Left colon (tissue), 2 donors: ENCODE results near the gene DACT2. TPM values are rescaled to one million over a fixed set of nuclear protein-coding genes. Genes with fewer than 3 reads are reported as not detected.

Experiments
- ATAC-seq: fragments of 200-7000 bp; cut with Tn5 transposase; one replicate; pipeline ENCODE4 v1.9.1; 2020; ENCODE audit warnings: mild to moderate bottlenecking, moderate library complexity
- DNase-seq, 2 donors: peaks; one replicate each; pipeline ENCODE4 v3.0.0-alpha.2; 2020
- intact Hi-C, 2 donors: fragments of 100-400 bp; cut with DNase I in 1 of 2; cut with micrococcal nuclease in 1 of 2; formaldehyde crosslinking; loops; one replicate each; pipeline versions ENCODE4 v1.11.2 to v1.14.0; 2022; cut with DNase I, micrococcal nuclease
- total RNA-seq, 2 donors: library from RNA; stranded (reverse); fragmentation: NEBNext Ultra II Directional; extraction: Animal tissue kit (Norgen Biotek cat#: 25700); gene quantifications; one replicate each; pipeline ENCODE4 v1.2.1, GENCODE V29; 2021
- donor health status: DM: no; HTN: no; CAD: no.
- donor health status: DM: yes; HTN: yes; CAD: no.

Gene DACT2
- total RNA-seq, 2 donors from 2014 or later, result 1.9 to 2.5 TPM

GRCh38 chr6:168355716-168356522 lies 36.3 kb upstream of the DACT2 start:
- ATAC-seq (peak; percentile 100), DNase-seq (peak; percentile 57 to 73)
- intact Hi-C loops, result loop anchor here in 1 of 2 donors (5.0 kb wide), 1 partner anchor 204 kb away; no protein-coding TSS in a partner anchor

- DNase-seq, result no peak
- ATAC-seq, result no peak
- intact Hi-C loops, result no loop called here
Measured at GRCh38 chr6:168354338-168354737, 34.8 kb upstream of the DACT2 start.

DNA sequence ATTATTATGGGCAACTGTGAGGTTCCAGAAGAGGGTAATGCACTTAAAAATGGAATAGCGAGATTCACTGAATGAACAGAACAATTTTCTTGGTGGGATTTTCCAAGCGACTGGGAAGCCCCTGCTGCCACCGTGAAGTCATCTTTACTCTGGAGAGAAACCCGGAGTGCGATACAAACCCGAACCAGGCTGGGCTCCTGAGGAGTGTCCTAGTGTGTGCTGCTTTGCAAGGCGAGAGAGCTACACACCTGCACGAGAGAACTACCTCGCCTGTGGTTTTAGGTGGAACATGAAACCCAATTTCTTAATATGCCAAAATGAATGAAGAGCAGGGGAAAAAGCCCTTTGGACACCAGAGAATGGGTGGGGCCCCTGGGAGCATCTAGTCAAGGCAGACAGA lies 33.5 kb upstream of the DACT2 start:
- ATAC-seq (no peak), DNase-seq (no peak)
- intact Hi-C loops, result no loop called here

GRCh38 chr6:168352096-168352495 lies 32.5 kb upstream of the DACT2 start:
- no peak for ATAC-seq
- DNase-seq, result no peak
- intact Hi-C loops, result no loop called here

DNA sequence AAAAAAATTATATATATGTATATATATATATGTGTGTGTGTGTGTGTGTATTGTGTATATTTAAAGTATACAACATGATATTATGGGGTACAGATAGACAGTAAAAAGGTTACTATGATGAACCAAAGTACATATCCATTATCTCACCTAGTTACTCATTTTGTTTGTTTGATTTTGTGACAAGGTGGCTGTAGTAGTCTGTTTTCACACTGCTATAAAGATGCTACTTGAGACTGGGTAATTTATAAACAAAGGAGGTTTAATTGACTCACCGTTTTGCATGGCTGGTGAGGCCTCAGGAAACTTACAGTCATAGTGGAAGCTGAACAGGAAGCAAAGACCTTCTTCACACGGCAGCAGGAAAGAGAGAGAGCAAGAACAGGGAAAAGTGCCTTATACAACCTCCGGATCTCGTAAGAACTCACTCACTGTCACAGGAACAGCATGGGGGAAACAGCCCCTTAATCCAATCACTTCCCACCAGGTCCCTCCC lies 30.2 kb upstream of the DACT2 start:
- intact Hi-C loops, result no loop called here
- ATAC-seq (no peak), DNase-seq (no peak)

DNA sequence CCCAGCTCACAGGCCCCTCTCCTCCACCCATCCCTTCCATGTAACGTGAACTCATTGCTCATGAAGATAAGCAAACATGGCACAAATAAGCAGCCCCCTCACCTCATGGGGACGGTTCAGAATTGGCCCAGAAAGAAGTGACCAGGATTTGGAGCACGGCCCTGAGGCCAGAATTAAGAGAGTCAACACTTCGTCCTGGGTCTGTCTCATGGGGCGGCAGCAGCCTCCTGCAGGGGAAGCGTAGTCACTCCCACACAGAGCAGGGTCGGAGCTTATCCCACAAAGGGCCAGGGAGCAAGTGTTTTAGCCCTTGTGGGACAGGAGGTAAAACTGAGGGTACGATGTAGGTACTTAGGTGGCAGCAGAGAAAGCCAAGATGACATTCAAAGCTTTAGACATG lies 28.6 kb upstream of the DACT2 start:
- DNase-seq, result no peak
- ATAC-seq, result no peak
- intact Hi-C loops, result no loop called here

- intact Hi-C loops, result no loop called here
- no peak for DNase-seq
- no peak for ATAC-seq
Measured at GRCh38 chr6:168347615-168348014, 28.0 kb upstream of the DACT2 start.

- intact Hi-C loops, result no loop called here
- DNase-seq (no peak), ATAC-seq (no peak)
Measured at GRCh38 chr6:168347053-168347452, 27.5 kb upstream of the DACT2 start.

- ATAC-seq (no peak), DNase-seq (no peak)
- intact Hi-C loops, result no loop called here
Measured at GRCh38 chr6:168345896-168346754, 26.5 kb upstream of the DACT2 start.

DNA sequence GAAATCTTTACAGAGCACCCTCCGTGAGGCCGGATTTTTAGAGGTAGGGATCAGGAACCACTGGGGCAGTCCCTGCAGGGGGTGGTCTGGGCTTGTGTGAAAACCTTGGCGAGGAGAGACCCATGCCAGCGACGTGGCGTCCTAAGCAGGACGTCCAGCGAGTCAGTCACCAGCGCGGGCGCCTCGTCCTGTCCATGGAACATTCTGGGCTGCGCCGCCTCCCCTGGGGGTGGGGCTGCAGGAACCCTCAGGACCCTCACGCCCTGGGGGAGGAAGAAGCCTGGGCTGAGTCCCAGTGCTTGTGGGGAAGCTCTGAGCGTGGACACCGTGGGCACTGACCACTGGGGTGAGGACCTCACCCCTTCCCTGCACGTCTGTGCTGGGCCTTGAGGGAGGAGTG lies 25.7 kb upstream of the DACT2 start:
- ATAC-seq (no peak), DNase-seq (no peak)
- intact Hi-C loops, result no loop called here

- ATAC-seq (no peak), DNase-seq (no peak)
- intact Hi-C loops, result no loop called here
Measured at GRCh38 chr6:168344338-168344737, 24.8 kb upstream of the DACT2 start.

- no peak for ATAC-seq
- intact Hi-C loops, result no loop called here
- DNase-seq, result no peak
Measured at GRCh38 chr6:168343239-168344150, 23.9 kb upstream of the DACT2 start.

DNA sequence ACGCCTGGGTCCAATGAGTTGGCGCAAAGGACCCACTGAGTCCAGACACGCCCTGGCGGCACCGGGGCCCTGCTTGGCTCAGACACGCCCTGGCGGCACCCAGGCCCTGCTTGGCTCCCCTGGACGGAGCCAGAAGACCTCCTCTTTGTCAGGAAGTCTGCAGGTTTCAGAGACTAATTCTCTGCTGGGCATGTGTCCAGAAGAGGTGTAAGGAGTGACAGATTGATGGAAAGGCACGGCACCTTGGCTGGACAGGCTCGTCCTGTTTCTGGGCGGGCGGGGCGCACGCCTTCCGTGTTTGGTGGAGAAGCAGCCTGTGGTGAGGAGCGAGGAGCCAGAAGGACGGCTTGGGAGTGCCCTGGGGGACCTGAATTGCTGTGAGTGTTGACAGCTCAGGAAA lies 23.1 kb upstream of the DACT2 start:
- DNase-seq, result peak; percentile 79 to 83

GRCh38 chr6:168341280-168341900 lies 21.8 kb upstream of the DACT2 start:
- DNase-seq, result no peak
- ATAC-seq, result no peak
- intact Hi-C loops, result no loop called here

More for the DNA sequence above, 23.1 kb upstream of the DACT2 start:
- intact Hi-C loops, result no loop called here
- ATAC-seq, result peak; percentile 99

DNA sequence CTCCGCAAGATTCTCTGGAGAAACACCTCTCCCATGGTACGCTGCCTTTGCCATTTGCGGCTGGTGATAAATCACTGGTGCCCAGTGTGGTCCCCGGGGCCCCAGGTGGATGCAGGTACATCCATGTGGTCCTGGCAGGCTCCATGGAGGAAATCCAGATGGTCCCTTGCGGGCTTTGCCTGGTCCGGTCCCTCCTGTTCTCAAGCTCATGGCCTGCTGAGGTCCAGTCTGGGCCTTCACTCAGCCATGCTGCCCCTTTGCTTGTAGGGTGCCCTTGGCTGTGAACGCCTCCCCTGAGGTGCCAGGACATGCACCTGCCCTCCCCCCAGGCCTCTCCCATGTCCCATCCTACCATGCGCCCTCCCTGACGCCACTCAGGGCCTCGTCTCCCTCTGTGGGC lies 21.2 kb upstream of the DACT2 start:
- ATAC-seq (no peak), DNase-seq (no peak)
- intact Hi-C loops, result no loop called here

DNA sequence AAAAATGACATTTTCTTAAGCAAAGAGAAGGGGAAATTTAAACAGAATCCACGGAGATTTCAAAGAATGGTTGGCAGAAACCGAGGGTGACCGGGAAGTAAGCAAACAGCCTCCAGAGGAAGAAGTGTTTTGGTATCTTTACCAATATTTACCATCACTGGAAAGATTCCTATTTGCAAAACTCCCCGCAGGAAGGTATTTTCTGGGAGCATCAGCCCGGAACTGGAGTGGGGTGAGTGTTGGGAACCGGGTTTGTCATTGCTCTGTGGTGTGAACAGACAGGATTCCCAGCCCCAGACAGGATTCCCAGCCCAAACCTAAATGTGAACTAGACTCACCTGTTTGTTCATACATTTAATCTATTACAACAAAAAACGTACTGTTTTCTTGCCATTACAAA lies 19.2 kb upstream of the DACT2 start:
- no peak for DNase-seq
- ATAC-seq, result no peak
- intact Hi-C loops, result no loop called here

- ATAC-seq (no peak), DNase-seq (no peak)
- intact Hi-C loops, result no loop called here
Measured at GRCh38 chr6:168336967-168337366, 17.4 kb upstream of the DACT2 start.

GRCh38 chr6:168333989-168334388 lies 14.4 kb upstream of the DACT2 start:
- intact Hi-C loops, result no loop called here
- ATAC-seq (peak; percentile 78), DNase-seq (no peak)
